ENCODE measurements around the gene FXYD5. TPM values are rescaled to one million over a fixed set of nuclear protein-coding genes. Genes with fewer than 3 reads are reported as not detected.

FXYD5 gene
- total RNA-seq, 2 experiments from 2014 or later = 82.1 to 147 TPM

DNA sequence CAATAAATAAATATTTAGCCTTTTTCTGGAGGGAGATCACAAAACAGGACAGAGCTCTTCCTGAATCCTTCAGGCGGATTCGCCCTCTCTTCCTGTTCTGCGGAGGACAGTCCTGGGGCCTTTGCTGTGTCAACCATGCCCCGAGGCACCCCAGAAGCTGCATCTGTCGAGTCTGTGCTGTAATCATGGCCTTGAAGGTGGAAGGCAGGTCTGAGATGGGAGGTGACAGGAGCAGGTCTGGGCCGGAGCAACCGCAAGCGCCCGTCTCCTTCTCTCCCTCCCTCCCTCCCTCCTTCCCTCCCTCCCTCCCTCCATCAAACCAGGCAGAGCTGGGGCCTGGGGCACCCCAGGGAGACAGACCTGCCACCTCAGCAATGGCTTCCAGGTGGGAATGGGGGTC, 43.6 kb upstream of the FXYD5 start:
- no peaks in the 10 kb centered on the region for H3K9me3 ChIP-seq (ENCODE audit: low read length)
- H4K20me1 ChIP-seq (ENCODE audit: insufficient read depth, low read length) = no peaks in the 10 kb centered on the region
- no peak overlapping the region for H3K4me3 ChIP-seq (ENCODE audit: low read depth, low read length, poor library complexity, severe bottlenecking)
- CTCF ChIA-PET (ENCODE audit: unreplicated experiment) = interaction anchor here (0.6 kb wide), 1 partner anchor 1281 kb away, joined by 4 read pairs; no protein-coding TSS in a partner anchor
- no peaks in the 10 kb centered on the region for H3K79me2 ChIP-seq (ENCODE audit: insufficient read depth, low read depth, low read length)
- no peaks in the 10 kb centered on the region for H3K36me3 ChIP-seq (ENCODE audit: insufficient read depth, low read length)
- no peak overlapping the region for H3K4me2 ChIP-seq (ENCODE audit: low read length)
- no peaks in the 10 kb centered on the region for H3K4me1 ChIP-seq (ENCODE audit: insufficient read depth, low read length, poor library complexity, severe bottlenecking)
- no peak for DNase-seq (ENCODE audit: low spot score)
- H3K27ac ChIP-seq (ENCODE audit: low read depth, low read length, poor library complexity, severe bottlenecking) = no peak overlapping the region
- POLR2A ChIA-PET = no interaction called here
- no TSS peak for BruUV-seq (replicated peaks)
- H3K9me2 ChIP-seq (ENCODE audit: insufficient read depth, low read length) = no peaks in the 10 kb centered on the region
- intact Hi-C loops (cut with micrococcal nuclease; ENCODE audit: unreplicated experiment) = no loop called here
- TF ChIP-seq EZH2phosphoT487 (IDR thresholded peaks at IDR 0.05; ENCODE audit: borderline replicate concordance, low read depth, low read length) (no peak), CTCF (conservative IDR thresholded peaks at IDR 0.05; ENCODE audit: low read length) (no peak)
- no peak overlapping the region for H2AFZ ChIP-seq (ENCODE audit: low read length)

GRCh38 chr19:35112995-35113688, 41.4 kb upstream of the FXYD5 start:
- no peak overlapping the region for H2AFZ ChIP-seq (ENCODE audit: low read length)
- H3K9me3 ChIP-seq (ENCODE audit: low read length) = no peaks in the 10 kb centered on the region
- no peaks in the 10 kb centered on the region for H3K36me3 ChIP-seq (ENCODE audit: insufficient read depth, low read length)
- ChIA-PET POLR2A (no interaction called here), CTCF (ENCODE audit: unreplicated experiment) (no interaction called here)
- TF ChIP-seq CTCF (conservative IDR thresholded peaks at IDR 0.05; ENCODE audit: low read length) = no peak
- no peak for TF ChIP-seq EZH2phosphoT487 (IDR thresholded peaks at IDR 0.05; ENCODE audit: borderline replicate concordance, low read depth, low read length)
- no TSS peak for BruUV-seq (replicated peaks)
- no peak for DNase-seq (ENCODE audit: low spot score)
- no peak overlapping the region for H3K4me3 ChIP-seq (ENCODE audit: low read depth, low read length, poor library complexity, severe bottlenecking)
- no peak overlapping the region for H3K4me2 ChIP-seq (ENCODE audit: low read length)
- no peaks in the 10 kb centered on the region for H3K9me2 ChIP-seq (ENCODE audit: insufficient read depth, low read length)
- H3K27ac ChIP-seq (ENCODE audit: low read depth, low read length, poor library complexity, severe bottlenecking) = no peak overlapping the region
- no peaks in the 10 kb centered on the region for H3K79me2 ChIP-seq (ENCODE audit: insufficient read depth, low read depth, low read length)
- intact Hi-C loops (cut with micrococcal nuclease; ENCODE audit: unreplicated experiment) = no loop called here
- H4K20me1 ChIP-seq (ENCODE audit: insufficient read depth, low read length) = no peaks in the 10 kb centered on the region
- no peaks in the 10 kb centered on the region for H3K4me1 ChIP-seq (ENCODE audit: insufficient read depth, low read length, poor library complexity, severe bottlenecking)
